ENCODE measurements around the gene ZNF804B. TPM values are rescaled to one million over a fixed set of nuclear protein-coding genes. Genes with fewer than 3 reads are reported as not detected.

Gene ZNF804B
- total RNA-seq, 1 donor from 2014 or later, result not detected

DNA sequence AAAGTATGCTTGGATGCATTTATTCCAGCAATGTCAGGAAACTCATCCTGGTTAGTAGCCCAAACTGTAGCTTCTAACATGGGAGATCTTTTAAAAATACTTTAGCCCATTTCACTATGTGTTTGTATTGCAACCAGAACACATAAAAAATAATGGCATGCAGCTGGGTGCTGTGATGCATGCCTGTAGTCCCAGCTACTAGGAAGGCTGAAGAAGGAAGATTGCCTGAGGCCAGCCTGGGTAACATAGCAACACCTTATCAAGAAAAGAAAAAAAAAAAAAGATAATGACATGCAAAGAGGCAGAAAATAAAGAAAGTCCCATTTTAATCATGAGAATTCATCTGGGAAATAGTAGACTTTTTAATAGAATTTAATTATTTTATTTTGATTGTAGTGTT lies 553.1 kb downstream of the ZNF804B start:
- Histone ChIP-seq H3K27me3 (no peaks in the 10 kb centered on the region), H3K36me3 (no peaks in the 10 kb centered on the region), H3K4me1 (no peaks in the 10 kb centered on the region), H3K9me3 (no peaks in the 10 kb centered on the region), H3K27ac (no peak overlapping the region), H3K4me3 (no peak overlapping the region)
- DNase-seq (no peak), ATAC-seq (no peak)
- intact Hi-C loops (cut with DNase I), result no loop called here
- TF ChIP-seq, protein P1, sequence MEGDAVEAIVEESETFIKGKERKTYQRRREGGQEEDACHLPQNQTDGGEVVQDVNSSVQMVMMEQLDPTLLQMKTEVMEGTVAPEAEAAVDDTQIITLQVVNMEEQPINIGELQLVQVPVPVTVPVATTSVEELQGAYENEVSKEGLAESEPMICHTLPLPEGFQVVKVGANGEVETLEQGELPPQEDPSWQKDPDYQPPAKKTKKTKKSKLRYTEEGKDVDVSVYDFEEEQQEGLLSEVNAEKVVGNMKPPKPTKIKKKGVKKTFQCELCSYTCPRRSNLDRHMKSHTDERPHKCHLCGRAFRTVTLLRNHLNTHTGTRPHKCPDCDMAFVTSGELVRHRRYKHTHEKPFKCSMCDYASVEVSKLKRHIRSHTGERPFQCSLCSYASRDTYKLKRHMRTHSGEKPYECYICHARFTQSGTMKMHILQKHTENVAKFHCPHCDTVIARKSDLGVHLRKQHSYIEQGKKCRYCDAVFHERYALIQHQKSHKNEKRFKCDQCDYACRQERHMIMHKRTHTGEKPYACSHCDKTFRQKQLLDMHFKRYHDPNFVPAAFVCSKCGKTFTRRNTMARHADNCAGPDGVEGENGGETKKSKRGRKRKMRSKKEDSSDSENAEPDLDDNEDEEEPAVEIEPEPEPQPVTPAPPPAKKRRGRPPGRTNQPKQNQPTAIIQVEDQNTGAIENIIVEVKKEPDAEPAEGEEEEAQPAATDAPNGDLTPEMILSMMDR (IDR thresholded peaks at IDR 0.05), result no peak

DNA sequence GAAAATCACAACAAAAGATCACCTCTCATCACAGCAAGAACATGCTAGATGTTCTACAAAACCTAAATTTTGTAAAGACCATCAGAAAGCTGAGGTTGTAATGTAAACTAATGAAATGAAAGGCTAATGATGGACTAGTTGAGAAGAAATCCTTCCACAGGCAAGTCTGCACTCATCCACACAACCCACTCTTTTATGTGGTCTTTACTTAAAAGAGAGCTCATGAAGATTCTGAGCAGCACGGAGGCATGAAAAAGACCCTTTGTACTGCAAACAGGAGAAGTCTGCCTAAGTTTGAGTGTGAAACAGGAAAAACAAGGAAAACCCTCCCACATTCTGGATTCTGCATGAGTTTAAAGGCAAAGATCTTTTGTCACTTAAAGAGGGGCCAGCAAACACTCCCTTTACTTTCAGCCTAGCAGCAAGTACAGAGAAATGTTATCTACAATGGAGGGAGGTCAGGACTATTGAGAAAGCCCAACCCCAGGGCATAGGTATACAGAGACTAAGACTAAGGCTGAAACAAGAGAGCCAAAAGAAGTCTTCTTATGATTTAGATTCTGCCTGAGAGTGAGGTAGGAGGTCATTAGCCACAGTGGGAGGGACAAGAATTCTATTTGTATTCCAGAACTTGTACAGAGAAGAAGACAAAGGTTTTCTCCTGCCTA lies 557.2 kb downstream of the ZNF804B start:
- no peak for DNase-seq

DNA sequence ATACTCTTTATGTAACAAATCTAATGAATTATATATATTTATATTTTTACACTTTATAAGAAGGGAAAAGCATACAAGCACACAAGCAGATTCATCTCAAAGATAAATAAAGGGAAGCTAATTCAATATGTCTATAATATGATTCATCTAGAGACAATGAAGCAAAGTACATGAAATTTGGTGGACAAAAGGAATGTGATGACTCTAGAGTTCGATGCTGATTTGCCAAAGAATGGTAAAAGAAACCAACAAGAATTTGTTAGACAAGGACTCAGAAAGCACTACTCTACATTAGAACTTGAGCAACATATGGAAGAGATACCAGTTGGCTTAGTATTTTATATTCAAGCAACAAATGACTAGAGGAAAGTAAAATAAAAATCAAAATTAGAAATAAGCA lies 572.5 kb downstream of the ZNF804B start:
- Histone ChIP-seq H3K4me3 (no peak overlapping the region), H3K36me3 (no peaks in the 10 kb centered on the region), H3K27me3 (no peaks in the 10 kb centered on the region), H3K9me3 (no peaks in the 10 kb centered on the region), H3K27ac (no peak overlapping the region), H3K4me1 (no peaks in the 10 kb centered on the region)
- ATAC-seq (no peak), DNase-seq (no peak)
- intact Hi-C loops (cut with DNase I), result no loop called here
- TF ChIP-seq, protein P1 (IDR thresholded peaks at IDR 0.05), result no peak

More for the DNA sequence above, 557.2 kb downstream of the ZNF804B start:
- TF ChIP-seq, protein P1 (IDR thresholded peaks at IDR 0.05), result no peak
- H3K9me3 ChIP-seq, result no peaks in the 10 kb centered on the region
- no peak overlapping the region for H3K4me3 ChIP-seq
- H3K4me1 ChIP-seq, result no peaks in the 10 kb centered on the region
- ATAC-seq, result no peak
- intact Hi-C loops (cut with DNase I), result no loop called here
- no peak overlapping the region for H3K27ac ChIP-seq
- H3K36me3 ChIP-seq, result no peaks in the 10 kb centered on the region
- no peaks in the 10 kb centered on the region for H3K27me3 ChIP-seq

DNA sequence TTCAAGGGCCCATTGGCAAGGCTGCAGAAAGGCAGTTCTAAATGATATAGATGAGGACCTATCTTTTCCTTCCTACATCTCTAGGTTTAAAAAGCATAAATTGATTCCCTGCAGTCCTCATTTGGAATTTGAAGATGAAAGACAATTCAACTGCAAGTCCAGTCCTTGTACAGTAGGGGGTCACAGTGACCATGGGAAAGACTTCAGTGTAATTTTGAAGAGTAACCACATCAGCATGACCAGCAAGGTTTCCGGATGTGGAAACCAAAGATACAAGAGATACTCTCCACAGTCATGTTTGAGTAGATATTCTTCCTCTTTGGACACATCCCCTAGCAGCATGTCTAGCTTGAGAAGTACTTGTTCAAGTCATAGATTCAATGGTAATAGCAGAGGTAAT lies 575.3 kb downstream of the ZNF804B start:
- Histone ChIP-seq H3K36me3 (no peaks in the 10 kb centered on the region), H3K9me3 (no peaks in the 10 kb centered on the region), H3K4me3 (no peak overlapping the region), H3K4me1 (no peaks in the 10 kb centered on the region), H3K27ac (no peak overlapping the region), H3K27me3 (no peaks in the 10 kb centered on the region)
- ATAC-seq, result no peak
- intact Hi-C loops (cut with DNase I), result no loop called here
- TF ChIP-seq, protein P1 (IDR thresholded peaks at IDR 0.05), result peak; percentile 25
- no peak for DNase-seq

DNA sequence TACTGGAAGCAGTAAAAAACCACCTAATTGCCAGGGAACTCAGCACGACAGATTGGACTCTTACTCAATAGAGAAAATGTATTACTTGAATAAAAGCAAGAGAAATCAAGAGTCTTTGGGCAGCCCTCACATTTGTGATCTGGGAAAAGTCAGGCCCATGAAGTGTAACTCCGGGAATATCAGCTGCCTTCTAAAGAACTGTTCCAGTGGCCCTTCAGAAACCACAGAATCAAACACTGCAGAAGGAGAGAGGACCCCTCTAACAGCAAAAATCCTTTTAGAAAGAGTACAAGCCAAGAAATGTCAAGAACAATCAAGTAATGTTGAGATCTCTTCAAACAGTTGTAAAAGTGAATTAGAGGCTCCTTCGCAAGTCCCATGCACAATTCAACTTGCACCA lies 576.0 kb downstream of the ZNF804B start:
- Histone ChIP-seq H3K36me3 (no peaks in the 10 kb centered on the region), H3K9me3 (no peaks in the 10 kb centered on the region), H3K4me1 (no peaks in the 10 kb centered on the region), H3K4me3 (no peak overlapping the region), H3K27ac (no peak overlapping the region), H3K27me3 (no peaks in the 10 kb centered on the region)
- peak; percentile 53 for ATAC-seq
- no peak for DNase-seq
- TF ChIP-seq, protein P1 (IDR thresholded peaks at IDR 0.05), result no peak
- intact Hi-C loops (cut with DNase I), result no loop called here

DNA sequence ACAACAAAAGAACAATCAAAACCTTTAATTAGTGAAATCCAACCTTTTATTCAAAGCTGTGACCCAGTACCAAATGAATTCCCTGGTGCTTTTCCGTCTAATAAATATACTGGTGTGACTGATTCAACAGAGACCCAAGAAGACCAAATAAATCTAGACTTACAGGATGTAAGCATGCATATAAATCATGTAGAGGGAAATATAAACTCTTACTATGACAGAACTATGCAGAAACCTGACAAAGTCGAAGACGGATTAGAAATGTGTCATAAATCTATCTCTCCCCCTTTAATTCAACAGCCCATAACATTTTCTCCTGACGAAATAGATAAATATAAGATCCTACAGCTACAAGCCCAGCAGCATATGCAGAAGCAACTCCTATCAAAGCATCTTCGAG lies 576.6 kb downstream of the ZNF804B start:
- Histone ChIP-seq H3K9me3 (no peaks in the 10 kb centered on the region), H3K27ac (no peak overlapping the region), H3K4me3 (no peak overlapping the region), H3K36me3 (no peaks in the 10 kb centered on the region), H3K27me3 (no peaks in the 10 kb centered on the region), H3K4me1 (no peaks in the 10 kb centered on the region)
- no peak for DNase-seq
- ATAC-seq, result no peak
- intact Hi-C loops (cut with DNase I), result no loop called here
- TF ChIP-seq, protein P1 (IDR thresholded peaks at IDR 0.05), result no peak
